Heart right ventricle (tissue), 16 donors: ENCODE data around the gene OPN1SW. TPM values are rescaled to one million over a fixed set of nuclear protein-coding genes. Genes with fewer than 3 reads are reported as not detected.

Experiments
- ATAC-seq, 8 donors: fragments of 200-7000 bp; cut with Tn5 transposase; one replicate each; pipeline ENCODE4 v1.9.1; 2020; ENCODE audit warnings: mild to moderate bottlenecking in 8 of 8, moderate library complexity in 8 of 8, moderate number of reproducible peaks in 1 of 8
- DNase-seq, 2 donors: peaks; one replicate each; pipeline ENCODE4 v3.0.0-alpha.2; 2020
- H3K27ac ChIP-seq, 10 donors: fragments of 200-600 bp; sonication (generic) in 2 of 10; one replicate each; pipeline versions ENCODE4 v1.5.0 to v1.8.0; 2020 to 2022; ENCODE audit warnings: mild to moderate bottlenecking in 3 of 10
- H3K27me3 ChIP-seq, 7 donors: fragments of 200-600 bp; one replicate each; pipeline ENCODE4 v1.8.0; 2021 to 2022; ENCODE audit warnings: mild to moderate bottlenecking in 2 of 7
- H3K36me3 ChIP-seq, 9 donors: fragments of 200-600 bp; sonication (generic) in 1 of 9; one replicate each; pipeline versions ENCODE4 v1.5.0 to v1.8.0; 2020 to 2022; ENCODE audit warnings: mild to moderate bottlenecking in 2 of 9
- H3K4me1 ChIP-seq, 9 donors: fragments of 200-600 bp; sonication (generic) in 1 of 9; one replicate each; pipeline versions ENCODE4 v1.5.0 to v1.8.0; 2020 to 2022; ENCODE audit warnings: mild to moderate bottlenecking in 4 of 9
- H3K4me3 ChIP-seq, 10 donors: fragments of 200-600 bp; sonication (generic) in 2 of 10; one replicate each; pipeline versions ENCODE4 v1.5.0 to v1.8.0; 2020 to 2022; ENCODE audit warnings: mild to moderate bottlenecking in 7 of 10, moderate library complexity in 2 of 10
- H3K9me3 ChIP-seq, 11 donors: fragments of 200-600 bp in 10 of 11; sonication (generic) in 2 of 11; one replicate each; pipeline versions ENCODE4 v1.5.0 to v1.8.0; 2013 to 2022; ENCODE audit warnings: mild to moderate bottlenecking in 2 of 11, control low read depth in 1 of 11, moderate library complexity in 1 of 11
- WGBS, 2 donors: extraction: QIAGEN DNeasy Blood & Tissue Kit; methylation state at CpG; one replicate each; pipeline ENCODE4 v1.1.7; 2013; ENCODE audit warnings: inconsistent platforms in 1 of 2; 5-methylcytosine and 5-hydroxymethylcytosine counted together
- intact Hi-C, 10 donors: fragments of 100-400 bp; cut with DNase I; formaldehyde crosslinking; loops; one replicate each; pipeline versions ENCODE4 v1.11.1 to v1.14.2; 2022
- polyA plus RNA-seq, 2 donors: library from polyadenylated mRNA; stranded (reverse); fragments of 200-250 nt; gene quantifications; one replicate each; pipeline ENCODE4 v1.2.3, GENCODE V29; 2013
- total RNA-seq, 10 donors: library from RNA; stranded (reverse); fragmentation: NEBNext Ultra II Directional in 3 of 10; extraction: Animal tissue kit (Norgen Biotek cat#: 25700) in 3 of 10; gene quantifications; one replicate each; pipeline versions ENCODE4 v1.2.1 to v1.2.4, GENCODE V29; 2021 to 2023
- TF ChIP-seq, protein P1 (sequence below), 9 donors: fragments of 200-600 bp; sonication (generic) in 2 of 9; IDR thresholded peaks; one replicate each; pipeline versions ENCODE4 v1.5.0 to v1.8.0; 2021 to 2022; ENCODE audit warnings: antibody characterized with exemption in 9 of 9, mild to moderate bottlenecking in 5 of 9, moderate library complexity in 1 of 9
- donor health status: Arrhythmogenic right ventricular cardiomyopathy.
- donor health status: ischemic (EF 13 %, LVEDD 7.1; RV severe dilation, severe dysfunction).
- donor health status: healthy with polysubstance abuse.
- donor health status: DM: no; HTN: yes; CAD: no.
- donor health status: DM: no; HTN: no; CAD: no.
- donor health status: ischemic (EF 25% LVEDD 6.9; RV normal size, moderate dysfunction).
- donor health status: ischemic (EF 25% LVEDD 5.7; RV mildly dilated, moderate dysfunction).
- donor health status: healthy.
- donor health status: DM: yes; HTN: yes; CAD: no.
- donor health status: Ischemic cardiomyopathy.
- donor health status: ischemic (EF 35%, LVEDD 5.7; RV mildly dilated, moderate dysfunction).
- donor health status: nonischemic (EF 11% LVEDD 7.7; RV severe dilation, severe dysfunction).
- donor health status: DM: yes; HTN: yes; CAD: no.
- donor health status: PGD.
- donor health status: ischemic (EF 29% LVEDD 5.4; RV normal size, mild dysfunction).
- donor health status: nonischemic (EF 23%, LVEDD 6.1; RV moderate dilation, normal function).

Gene OPN1SW
- total and polyA plus RNA-seq, 12 donors: not detected

DNA sequence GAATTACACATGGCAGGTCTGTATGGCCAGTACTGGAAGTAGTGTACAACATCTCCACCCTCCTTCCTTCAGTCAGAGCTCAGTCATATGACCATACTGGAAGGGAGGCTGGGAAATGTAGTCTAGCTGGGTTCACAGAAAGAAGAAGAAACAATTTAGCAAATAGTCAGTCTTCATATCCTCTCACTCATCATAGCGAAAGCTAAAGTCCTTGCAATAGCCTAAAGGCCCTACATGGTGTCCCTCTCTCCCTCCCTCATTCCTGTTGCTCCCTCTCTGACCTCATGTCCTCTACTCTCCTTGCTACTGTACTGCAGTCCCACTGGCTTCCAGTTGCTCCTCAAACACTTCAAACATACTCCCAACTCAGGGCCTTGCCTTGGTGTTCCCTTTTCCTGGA is 40.7 kb downstream of the OPN1SW start:
- DNase-seq: no peak
- Histone ChIP-seq H3K27ac (peak overlapping the region in 1 of 10 donors; percentile 54), H3K36me3 (no peaks in the 10 kb centered on the region), H3K4me3 (no peak overlapping the region), H3K9me3 (no peaks in the 10 kb centered on the region), H3K27me3 (peaks cover 0 to 6% (median 0%) of the 10 kb centered on the region in 7 donors), H3K4me1 (peaks cover 0 to 18% (median 7%) of the 10 kb centered on the region in 9 donors)
- TF ChIP-seq, protein P1, sequence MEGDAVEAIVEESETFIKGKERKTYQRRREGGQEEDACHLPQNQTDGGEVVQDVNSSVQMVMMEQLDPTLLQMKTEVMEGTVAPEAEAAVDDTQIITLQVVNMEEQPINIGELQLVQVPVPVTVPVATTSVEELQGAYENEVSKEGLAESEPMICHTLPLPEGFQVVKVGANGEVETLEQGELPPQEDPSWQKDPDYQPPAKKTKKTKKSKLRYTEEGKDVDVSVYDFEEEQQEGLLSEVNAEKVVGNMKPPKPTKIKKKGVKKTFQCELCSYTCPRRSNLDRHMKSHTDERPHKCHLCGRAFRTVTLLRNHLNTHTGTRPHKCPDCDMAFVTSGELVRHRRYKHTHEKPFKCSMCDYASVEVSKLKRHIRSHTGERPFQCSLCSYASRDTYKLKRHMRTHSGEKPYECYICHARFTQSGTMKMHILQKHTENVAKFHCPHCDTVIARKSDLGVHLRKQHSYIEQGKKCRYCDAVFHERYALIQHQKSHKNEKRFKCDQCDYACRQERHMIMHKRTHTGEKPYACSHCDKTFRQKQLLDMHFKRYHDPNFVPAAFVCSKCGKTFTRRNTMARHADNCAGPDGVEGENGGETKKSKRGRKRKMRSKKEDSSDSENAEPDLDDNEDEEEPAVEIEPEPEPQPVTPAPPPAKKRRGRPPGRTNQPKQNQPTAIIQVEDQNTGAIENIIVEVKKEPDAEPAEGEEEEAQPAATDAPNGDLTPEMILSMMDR (IDR thresholded peaks at IDR 0.05): no peak
- ATAC-seq: no peak
- WGBS, 2 donors: 93 to 94% methylated on average over 1 of the region's 1 CpG
- intact Hi-C loops: loop anchor here in 5 of 10 donors (5.0 to 10.0 kb wide), 3 partner anchors 127 to 140 kb away; partner anchors contain the start of gene ATP6V1F (in 4 of the 5)

DNA sequence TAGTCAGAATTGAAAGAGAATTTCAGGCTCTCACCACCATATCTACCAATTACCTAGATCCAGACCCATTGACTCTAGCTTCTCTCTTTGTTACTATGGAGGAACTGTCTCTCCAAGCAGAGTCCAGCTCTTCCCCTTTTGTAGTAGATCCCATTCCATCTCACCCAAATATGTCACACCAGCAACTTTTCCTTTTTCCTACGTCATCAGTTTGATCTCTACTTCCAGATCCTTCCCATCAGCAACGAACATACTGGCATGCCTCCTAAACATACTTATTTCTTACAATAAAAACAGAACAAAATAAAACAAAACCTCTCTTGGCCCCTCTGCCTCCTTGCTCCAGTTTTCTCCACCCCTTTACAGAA is 42.3 kb downstream of the OPN1SW start:
- H3K27me3 ChIP-seq: peaks cover 0 to 6% (median 0%) of the 10 kb centered on the region in 7 donors
- TF ChIP-seq, protein P1 (IDR thresholded peaks at IDR 0.05): no peak
- no peak overlapping the region for H3K4me3 ChIP-seq
- intact Hi-C loops: loop anchor here in 4 of 10 donors (10.0 kb wide), 2 partner anchors 132 to 142 kb away; partner anchors contain the start of gene ATP6V1F (in 3 of the 4)
- DNase-seq: no peak
- ATAC-seq: peak in 2 of 8 donors; percentile 25 to 49
- peaks cover 0 to 12% (median 2%) of the 10 kb centered on the region in 9 donors for H3K4me1 ChIP-seq
- H3K36me3 ChIP-seq: no peaks in the 10 kb centered on the region
- no peaks in the 10 kb centered on the region for H3K9me3 ChIP-seq
- 59 to 80% methylated on average over 2 of the region's 2 CpGs for WGBS, 2 donors
- peak overlapping the region in 1 of 10 donors; percentile 36 for H3K27ac ChIP-seq

DNA sequence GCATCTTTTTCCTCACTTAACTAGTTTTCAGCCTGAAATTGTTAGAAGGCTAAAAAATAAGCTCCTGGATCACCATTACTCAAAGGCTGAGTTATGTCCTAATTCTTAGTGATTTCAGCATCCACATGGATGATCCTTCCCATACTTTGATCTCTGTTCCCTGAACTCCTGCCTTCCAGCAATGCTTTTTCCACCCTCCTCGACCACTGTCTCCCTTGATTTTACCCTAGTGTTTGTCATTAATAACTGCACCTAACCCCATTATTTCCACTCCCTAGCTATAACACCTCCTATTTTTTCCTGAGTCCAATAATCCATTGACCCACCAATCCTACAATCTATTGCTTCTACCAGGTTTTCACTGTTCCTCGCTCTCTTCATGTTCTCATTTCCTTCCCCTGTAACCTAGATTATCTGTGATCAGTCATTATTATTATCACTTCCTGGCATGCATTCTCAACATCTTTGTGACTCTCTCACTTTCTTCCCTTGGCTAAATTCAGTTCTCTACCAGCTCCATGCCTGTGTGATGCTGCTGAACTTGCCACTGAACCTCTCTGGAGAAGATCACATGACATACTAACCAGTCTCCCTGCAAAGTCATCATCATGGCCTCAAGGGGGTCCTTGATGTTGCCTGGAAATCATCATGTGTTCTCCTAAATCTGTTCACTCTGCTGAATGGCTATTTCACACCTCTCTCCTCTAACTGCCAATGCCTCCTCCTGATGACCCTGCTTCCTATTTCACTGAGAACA is 42.9 kb downstream of the OPN1SW start:
- 67% methylated on average over 2 of the region's 2 CpGs for WGBS, 2 donors
- ATAC-seq (no peak), DNase-seq (no peak)
- Histone ChIP-seq H3K27ac (no peak overlapping the region), H3K36me3 (no peaks in the 10 kb centered on the region), H3K4me3 (no peak overlapping the region), H3K4me1 (peaks cover 0 to 7% (median 0%) of the 10 kb centered on the region in 9 donors), H3K9me3 (no peaks in the 10 kb centered on the region), H3K27me3 (peaks cover 0 to 6% (median 0%) of the 10 kb centered on the region in 7 donors)
- intact Hi-C loops: loop anchor here in 4 of 10 donors (10.0 kb wide), 2 partner anchors 132 to 142 kb away; partner anchors contain the start of gene ATP6V1F (in 3 of the 4)
- TF ChIP-seq, protein P1 (IDR thresholded peaks at IDR 0.05): no peak

DNA sequence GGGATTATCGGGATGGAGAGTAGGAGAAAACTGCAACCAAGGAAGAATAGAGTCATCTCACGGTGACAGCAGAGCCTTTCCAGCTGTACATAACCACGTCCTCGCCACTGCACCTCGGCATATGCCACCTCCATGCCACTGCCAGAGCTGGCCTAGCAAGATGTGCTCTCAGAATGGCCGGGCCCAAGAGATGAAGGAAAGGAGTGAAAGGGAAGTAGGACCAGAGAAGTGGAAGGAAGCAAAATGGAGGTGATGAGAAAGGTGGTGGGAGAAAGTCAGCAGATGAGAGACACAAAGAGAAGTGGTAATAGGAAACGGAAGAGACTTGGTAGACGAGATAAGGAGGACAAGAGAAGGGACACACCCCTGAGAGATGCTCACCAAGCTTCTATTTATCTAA is 44.4 kb downstream of the OPN1SW start:
- peaks cover 0 to 7% (median 0%) of the 10 kb centered on the region in 9 donors for H3K4me1 ChIP-seq
- H3K9me3 ChIP-seq: no peaks in the 10 kb centered on the region
- peaks cover 0 to 6% (median 0%) of the 10 kb centered on the region in 7 donors for H3K27me3 ChIP-seq
- DNase-seq (no peak), ATAC-seq (no peak)
- H3K36me3 ChIP-seq: no peaks in the 10 kb centered on the region
- intact Hi-C loops: loop anchor here in 4 of 10 donors (10.0 kb wide), 2 partner anchors 134 to 144 kb away; partner anchors contain the start of gene ATP6V1F (in 3 of the 4)
- no peak overlapping the region for H3K27ac ChIP-seq
- TF ChIP-seq, protein P1 (IDR thresholded peaks at IDR 0.05): no peak
- H3K4me3 ChIP-seq: no peak overlapping the region
- 72 to 81% methylated on average over 8 of the region's 8 CpGs for WGBS, 2 donors
